Measurements from ENCODE around the gene MOB3A. TPM values are rescaled to one million over a fixed set of nuclear protein-coding genes. Genes with fewer than 3 reads are reported as not detected.

The MOB3A gene
- total RNA-seq, 2 donors from 2014 or later, result 37.8 to 50.9 TPM

DNA sequence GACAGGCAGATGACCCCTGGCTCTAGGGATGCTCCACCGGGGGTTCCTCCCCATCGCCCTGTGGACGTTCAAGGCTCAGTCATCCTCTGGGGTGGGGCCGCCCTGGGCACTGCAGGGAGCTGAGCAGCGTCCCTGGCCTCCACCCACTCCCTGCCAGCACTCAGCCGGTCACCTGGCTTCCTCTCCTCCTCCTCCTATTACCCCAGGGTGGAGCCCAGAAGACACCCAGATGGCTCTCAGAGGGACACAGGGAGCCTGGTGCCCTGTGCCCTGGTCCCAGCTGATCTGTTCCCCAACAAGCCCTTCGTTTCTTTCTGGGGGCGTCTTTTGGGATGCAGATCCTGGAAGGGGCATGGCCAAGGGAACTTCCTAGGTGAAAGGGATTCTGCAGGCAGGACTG is 41.4 kb downstream of the MOB3A start:
- no peak for ATAC-seq (ENCODE audit: insufficient number of reproducible peaks, low FRiP score, low read depth)
- Histone ChIP-seq H3K27me3 (replicated peaks; ENCODE audit: insufficient read depth) (no peaks in the 10 kb centered on the region), H3K27ac (no peak overlapping the region), H3K9me3 (no peaks in the 10 kb centered on the region), H3K4me1 (ENCODE audit: control insufficient read depth in 1 of 2, low read depth in 2 of 2) (peaks cover 16 to 39% of the 10 kb centered on the region in 2 donors), H3K36me3 (no peaks in the 10 kb centered on the region), H3K4me3 (no peak overlapping the region)
- TF ChIP-seq, protein P1, sequence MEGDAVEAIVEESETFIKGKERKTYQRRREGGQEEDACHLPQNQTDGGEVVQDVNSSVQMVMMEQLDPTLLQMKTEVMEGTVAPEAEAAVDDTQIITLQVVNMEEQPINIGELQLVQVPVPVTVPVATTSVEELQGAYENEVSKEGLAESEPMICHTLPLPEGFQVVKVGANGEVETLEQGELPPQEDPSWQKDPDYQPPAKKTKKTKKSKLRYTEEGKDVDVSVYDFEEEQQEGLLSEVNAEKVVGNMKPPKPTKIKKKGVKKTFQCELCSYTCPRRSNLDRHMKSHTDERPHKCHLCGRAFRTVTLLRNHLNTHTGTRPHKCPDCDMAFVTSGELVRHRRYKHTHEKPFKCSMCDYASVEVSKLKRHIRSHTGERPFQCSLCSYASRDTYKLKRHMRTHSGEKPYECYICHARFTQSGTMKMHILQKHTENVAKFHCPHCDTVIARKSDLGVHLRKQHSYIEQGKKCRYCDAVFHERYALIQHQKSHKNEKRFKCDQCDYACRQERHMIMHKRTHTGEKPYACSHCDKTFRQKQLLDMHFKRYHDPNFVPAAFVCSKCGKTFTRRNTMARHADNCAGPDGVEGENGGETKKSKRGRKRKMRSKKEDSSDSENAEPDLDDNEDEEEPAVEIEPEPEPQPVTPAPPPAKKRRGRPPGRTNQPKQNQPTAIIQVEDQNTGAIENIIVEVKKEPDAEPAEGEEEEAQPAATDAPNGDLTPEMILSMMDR (IDR thresholded peaks at IDR 0.05), result no peak
- no peak for DNase-seq (ENCODE audit: low spot score)

DNA sequence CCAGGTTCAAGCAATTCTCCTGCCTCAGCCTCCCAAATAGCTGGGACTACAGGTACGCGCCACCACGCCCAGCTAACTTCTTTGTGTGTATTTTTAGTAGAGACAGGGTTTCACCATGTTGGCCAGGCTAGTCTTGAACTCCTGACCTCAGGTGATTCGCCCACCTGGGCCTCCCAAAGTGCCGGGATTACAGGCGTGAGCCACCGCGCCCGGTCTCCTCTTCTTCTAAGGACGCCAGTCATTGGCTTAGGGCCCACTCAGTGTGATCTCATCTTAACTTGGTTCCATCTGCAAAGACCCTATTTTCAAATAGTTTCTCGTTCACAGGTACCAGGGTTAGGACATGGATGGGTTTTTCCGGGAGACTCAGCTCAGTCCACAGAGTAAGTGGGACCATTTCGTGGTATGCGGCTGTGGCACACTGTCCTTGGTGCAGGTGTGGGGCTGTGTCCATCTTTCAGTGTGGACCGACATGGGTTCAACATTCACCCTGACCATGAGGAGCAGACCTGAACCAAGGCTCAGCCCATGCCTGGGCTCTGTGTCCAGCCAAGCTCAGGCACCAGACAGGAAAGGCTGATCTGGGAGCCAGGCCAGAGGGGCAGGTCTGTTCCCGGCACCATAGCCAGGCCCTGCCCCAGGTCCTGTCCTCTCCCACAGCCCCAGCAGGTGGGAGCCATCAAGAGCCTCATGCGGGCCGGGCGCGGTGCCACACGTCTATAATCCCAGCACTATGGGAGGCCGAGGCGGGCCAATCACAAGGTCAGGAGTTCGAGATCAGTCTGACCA is 42.3 kb downstream of the MOB3A start:
- TF ChIP-seq, protein P1 (IDR thresholded peaks at IDR 0.05), result no peak
- ATAC-seq (ENCODE audit: insufficient number of reproducible peaks, low FRiP score, low read depth) (no peak), DNase-seq (ENCODE audit: low spot score) (no peak)
- no peaks in the 10 kb centered on the region for H3K27me3 ChIP-seq (replicated peaks; ENCODE audit: insufficient read depth)
- H3K4me1 ChIP-seq (ENCODE audit: control insufficient read depth in 1 of 2, low read depth in 2 of 2), result peaks cover 15 to 39% of the 10 kb centered on the region in 2 donors
- H3K36me3 ChIP-seq, result no peaks in the 10 kb centered on the region
- H3K9me3 ChIP-seq, result no peaks in the 10 kb centered on the region
- no peak overlapping the region for H3K4me3 ChIP-seq
- H3K27ac ChIP-seq, result no peak overlapping the region

DNA sequence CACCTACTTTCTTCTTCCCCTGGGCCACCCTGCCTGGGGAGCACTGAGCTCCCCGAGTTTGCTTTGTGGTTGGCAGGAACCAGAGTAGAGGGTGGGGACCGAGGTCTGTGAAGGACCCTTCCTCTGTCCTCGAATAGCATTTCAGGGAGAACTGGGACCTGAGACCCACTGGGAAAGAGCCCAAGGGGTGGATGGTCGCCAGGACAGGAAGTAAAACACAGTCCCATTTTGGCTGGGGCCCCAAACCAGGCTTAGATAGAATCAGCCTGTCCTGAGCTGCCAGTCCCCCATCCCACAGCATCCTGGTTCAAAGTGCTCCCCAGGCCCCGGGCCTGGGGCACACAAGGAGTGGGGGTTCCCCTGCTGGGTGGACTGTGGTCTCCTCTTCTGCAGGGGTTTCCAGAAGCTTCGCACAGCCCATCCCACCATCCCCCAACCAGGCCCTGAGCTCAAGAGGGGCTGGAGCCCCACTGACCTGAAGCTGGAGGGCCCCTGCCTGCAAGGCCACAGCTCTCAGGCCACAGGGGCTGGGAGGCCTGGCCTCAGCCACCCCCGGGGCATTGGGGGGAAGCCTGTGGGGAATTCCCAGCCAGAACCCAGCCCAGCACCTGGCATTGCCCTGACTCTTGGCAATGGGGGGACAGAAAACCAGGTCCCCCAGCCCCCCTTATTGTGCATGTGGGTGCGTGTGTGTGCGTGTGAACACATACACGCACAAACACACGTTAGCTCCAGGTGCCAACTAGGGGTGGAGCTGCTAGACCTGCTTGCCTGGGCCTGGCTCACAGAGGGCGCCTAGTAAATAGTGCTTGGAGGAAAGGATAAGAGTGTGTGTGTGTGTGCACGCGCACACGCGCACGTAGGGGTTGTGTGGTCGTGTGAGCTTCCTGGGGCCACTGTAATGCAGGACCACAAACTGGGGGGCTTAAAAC is 44.1 kb downstream of the MOB3A start:
- no peak for DNase-seq (ENCODE audit: low spot score)
- Histone ChIP-seq H3K4me3 (peak overlapping the region; percentile 96), H3K36me3 (no peaks in the 10 kb centered on the region), H3K27me3 (replicated peaks; ENCODE audit: insufficient read depth) (no peaks in the 10 kb centered on the region), H3K4me1 (ENCODE audit: control insufficient read depth in 1 of 2, low read depth in 2 of 2) (peaks cover 33 to 51% of the 10 kb centered on the region in 2 donors), H3K9me3 (no peaks in the 10 kb centered on the region), H3K27ac (peak overlapping the region; percentile 68 to 93)
- ATAC-seq (ENCODE audit: insufficient number of reproducible peaks, low FRiP score, low read depth), result no peak
- TF ChIP-seq, protein P1 (IDR thresholded peaks at IDR 0.05), result no peak

DNA sequence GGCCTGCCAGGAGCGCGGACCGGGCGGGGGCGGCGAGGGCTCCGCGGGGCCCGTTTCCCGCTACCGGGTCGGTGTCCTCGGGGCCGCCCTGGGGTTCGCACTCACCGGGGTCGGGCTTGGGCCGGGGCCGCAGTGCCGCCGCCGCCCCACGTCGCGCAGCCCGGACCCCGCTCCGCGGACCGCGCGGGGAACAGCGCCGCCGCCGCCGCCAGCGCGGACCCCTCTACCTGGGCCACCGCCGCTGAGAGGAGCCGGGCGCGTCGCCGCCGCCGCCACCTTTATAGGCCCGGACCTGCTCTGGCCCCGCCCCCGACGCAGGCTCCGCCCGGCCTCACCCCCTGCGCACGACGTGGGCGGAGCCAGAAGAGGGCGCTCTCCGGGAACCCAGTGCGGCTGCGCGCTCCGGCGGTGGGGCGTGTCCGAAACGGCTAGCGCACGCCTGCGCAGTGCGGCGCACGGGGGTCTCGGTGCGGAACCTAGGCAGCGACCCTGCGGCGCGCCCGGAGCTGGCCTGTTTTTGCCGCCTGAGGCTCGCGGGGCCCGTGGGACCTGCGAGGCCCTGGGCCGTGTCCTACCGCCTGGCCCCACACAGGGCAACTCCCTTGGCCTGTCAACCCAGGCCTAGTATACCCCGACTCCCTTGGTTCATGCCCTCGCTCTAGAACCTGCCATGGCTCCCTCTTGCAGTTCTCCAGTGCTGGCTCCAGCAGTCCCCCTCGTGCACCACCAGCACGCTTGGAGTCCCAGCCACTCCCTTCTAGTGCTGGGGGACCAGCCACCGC is 44.9 kb downstream of the MOB3A start, which contains the start of gene MKNK2:
Gene MKNK2 (minus strand): TSS at position 254 of the 782 bp plus-strand sequence. CDS start 393 bp downstream, outside the sequence.
- DNase-seq (ENCODE audit: low spot score) (peak; percentile 58), ATAC-seq (ENCODE audit: insufficient number of reproducible peaks, low FRiP score, low read depth) (peak; percentile 74)
- Histone ChIP-seq H3K4me1 (ENCODE audit: control insufficient read depth in 1 of 2, low read depth in 2 of 2) (peaks cover 32 to 57% of the 10 kb centered on the region in 2 donors), H3K36me3 (peaks cover 6% of the 10 kb centered on the region), H3K27ac (peak within 1 kb of the TSS; percentile 89 to 93), H3K4me3 (peak within 1 kb of the TSS; percentile 96), H3K27me3 (replicated peaks; ENCODE audit: insufficient read depth) (no peaks in the 10 kb centered on the region), H3K9me3 (no peaks in the 10 kb centered on the region)
- TF ChIP-seq, protein P1 (IDR thresholded peaks at IDR 0.05), result peak; percentile 30
